Prostate gland (tissue), 2 donors: ENCODE data around the gene PLCB1.

Source experiments
- CTCF ChIP-seq, 4 experiments: fragments of 200-600 bp in 2 of 4; fragments of 450-650 bp in 2 of 4; sonication (generic) in 2 of 4; IDR thresholded peaks; 1 replicate in 3 of 4; 2 replicates in 1 of 4; pipeline ENCODE4 v1.5.1; 2016 to 2019; ENCODE audit warnings: antibody characterized with exemption in 4 of 4, mild to moderate bottlenecking in 2 of 4, moderate library complexity in 2 of 4
- POLR2A ChIP-seq: fragments of 450-650 bp; IDR thresholded peaks from one replicate; pipeline ENCODE4 v1.6.1; 2016; ENCODE audit warnings: antibody characterized with exemption, mild to moderate bottlenecking
- POLR2AphosphoS5 ChIP-seq: sonication (generic); formaldehyde crosslinking; IDR thresholded peaks from one replicate; pipeline ENCODE4 v1.6.1; 2017; ENCODE audit warnings: antibody characterized with exemption

GRCh38 chr20:8194721-8195120 is 62.7 kb downstream of the PLCB1 start:
- no peak for TF ChIP-seq POLR2AphosphoS5
- no peak for TF ChIP-seq POLR2A
- TF ChIP-seq CTCF (IDR thresholded peaks at IDR 0.05) = no peak
